ENCODE results near the gene SOAT1. TPM values are rescaled to one million over a fixed set of nuclear protein-coding genes. Genes with fewer than 3 reads are reported as not detected.
A peak's percentile ranks its signal among the peaks of the same experiment; 100 is the strongest.

Gene SOAT1
- total RNA-seq, 2 donors from 2014 or later, result 36.1 to 37.9 TPM

- no peaks in the 10 kb centered on the region for H3K9me3 ChIP-seq
- TF ChIP-seq, protein P1, sequence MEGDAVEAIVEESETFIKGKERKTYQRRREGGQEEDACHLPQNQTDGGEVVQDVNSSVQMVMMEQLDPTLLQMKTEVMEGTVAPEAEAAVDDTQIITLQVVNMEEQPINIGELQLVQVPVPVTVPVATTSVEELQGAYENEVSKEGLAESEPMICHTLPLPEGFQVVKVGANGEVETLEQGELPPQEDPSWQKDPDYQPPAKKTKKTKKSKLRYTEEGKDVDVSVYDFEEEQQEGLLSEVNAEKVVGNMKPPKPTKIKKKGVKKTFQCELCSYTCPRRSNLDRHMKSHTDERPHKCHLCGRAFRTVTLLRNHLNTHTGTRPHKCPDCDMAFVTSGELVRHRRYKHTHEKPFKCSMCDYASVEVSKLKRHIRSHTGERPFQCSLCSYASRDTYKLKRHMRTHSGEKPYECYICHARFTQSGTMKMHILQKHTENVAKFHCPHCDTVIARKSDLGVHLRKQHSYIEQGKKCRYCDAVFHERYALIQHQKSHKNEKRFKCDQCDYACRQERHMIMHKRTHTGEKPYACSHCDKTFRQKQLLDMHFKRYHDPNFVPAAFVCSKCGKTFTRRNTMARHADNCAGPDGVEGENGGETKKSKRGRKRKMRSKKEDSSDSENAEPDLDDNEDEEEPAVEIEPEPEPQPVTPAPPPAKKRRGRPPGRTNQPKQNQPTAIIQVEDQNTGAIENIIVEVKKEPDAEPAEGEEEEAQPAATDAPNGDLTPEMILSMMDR (IDR thresholded peaks at IDR 0.05), result no peak
- DNase-seq, result no peak
- intact Hi-C loops (cut with DNase I), result loop anchor here (5.0 kb wide), 1 partner anchor 289 kb away; no protein-coding TSS in a partner anchor
- peak overlapping the region; percentile 82 to 95 for H3K9ac ChIP-seq (ENCODE audit: low read depth in 2 of 2, low read length in 2 of 2)
- peak overlapping the region; percentile 93 for H3K27ac ChIP-seq
- H3K27me3 ChIP-seq, result no peaks in the 10 kb centered on the region
- no peaks in the 10 kb centered on the region for H3K4me1 ChIP-seq
- peak overlapping the region; percentile 89 for H3K4me3 ChIP-seq
- no peaks in the 10 kb centered on the region for H3K36me3 ChIP-seq
Measured at GRCh38 chr1:179366093-179366800, 72.7 kb downstream of the SOAT1 start.

GRCh38 chr1:179369751-179370341, 76.2 kb downstream of the SOAT1 start:
- Histone ChIP-seq H3K36me3 (no peaks in the 10 kb centered on the region), H3K4me3 (no peak overlapping the region), H3K27me3 (no peaks in the 10 kb centered on the region), H3K9ac (ENCODE audit: low read depth in 2 of 2, low read length in 2 of 2) (no peak overlapping the region), H3K9me3 (no peaks in the 10 kb centered on the region), H3K4me1 (no peaks in the 10 kb centered on the region), H3K27ac (no peak overlapping the region)
- TF ChIP-seq, protein P1 (IDR thresholded peaks at IDR 0.05), result peak; percentile 75
- intact Hi-C loops (cut with DNase I), result loop anchor here (2.0 to 5.0 kb wide), 2 partner anchors 119 to 293 kb away; no protein-coding TSS in a partner anchor
- DNase-seq, result peak; percentile 39

- Histone ChIP-seq H3K4me3 (no peak overlapping the region), H3K9me3 (no peaks in the 10 kb centered on the region), H3K4me1 (no peaks in the 10 kb centered on the region), H3K9ac (ENCODE audit: low read depth in 2 of 2, low read length in 2 of 2) (no peak overlapping the region), H3K27me3 (no peaks in the 10 kb centered on the region), H3K27ac (no peak overlapping the region), H3K36me3 (no peaks in the 10 kb centered on the region)
- intact Hi-C loops (cut with DNase I), result no loop called here
- TF ChIP-seq, protein P1 (IDR thresholded peaks at IDR 0.05), result no peak
- no peak for DNase-seq
Measured at GRCh38 chr1:179372160-179372559, 78.6 kb downstream of the SOAT1 start.

GRCh38 chr1:179376223-179376622, 82.6 kb downstream of the SOAT1 start:
- intact Hi-C loops (cut with DNase I), result no loop called here

GRCh38 chr1:179380299-179380698, 86.7 kb downstream of the SOAT1 start:
- Histone ChIP-seq H3K9ac (ENCODE audit: low read depth in 2 of 2, low read length in 2 of 2) (no peak overlapping the region), H3K4me3 (no peak overlapping the region), H3K27ac (no peak overlapping the region), H3K9me3 (no peaks in the 10 kb centered on the region), H3K4me1 (no peaks in the 10 kb centered on the region), H3K36me3 (no peaks in the 10 kb centered on the region), H3K27me3 (no peaks in the 10 kb centered on the region)
- DNase-seq, result no peak
- TF ChIP-seq, protein P1 (IDR thresholded peaks at IDR 0.05), result no peak
- intact Hi-C loops (cut with DNase I), result no loop called here

More at GRCh38 chr1:179376223-179376622, 82.6 kb downstream of the SOAT1 start:
- TF ChIP-seq, protein P1 (IDR thresholded peaks at IDR 0.05), result no peak
- H3K27ac ChIP-seq, result no peak overlapping the region
- DNase-seq, result no peak
- no peak overlapping the region for H3K9ac ChIP-seq (ENCODE audit: low read depth in 2 of 2, low read length in 2 of 2)
- no peaks in the 10 kb centered on the region for H3K9me3 ChIP-seq
- no peaks in the 10 kb centered on the region for H3K27me3 ChIP-seq
- no peaks in the 10 kb centered on the region for H3K36me3 ChIP-seq
- no peaks in the 10 kb centered on the region for H3K4me1 ChIP-seq
- no peak overlapping the region for H3K4me3 ChIP-seq

Data from colonic mucosa (tissue), 4 donors.